ENCODE results near the gene RPL12.

Gene RPL12

DNA sequence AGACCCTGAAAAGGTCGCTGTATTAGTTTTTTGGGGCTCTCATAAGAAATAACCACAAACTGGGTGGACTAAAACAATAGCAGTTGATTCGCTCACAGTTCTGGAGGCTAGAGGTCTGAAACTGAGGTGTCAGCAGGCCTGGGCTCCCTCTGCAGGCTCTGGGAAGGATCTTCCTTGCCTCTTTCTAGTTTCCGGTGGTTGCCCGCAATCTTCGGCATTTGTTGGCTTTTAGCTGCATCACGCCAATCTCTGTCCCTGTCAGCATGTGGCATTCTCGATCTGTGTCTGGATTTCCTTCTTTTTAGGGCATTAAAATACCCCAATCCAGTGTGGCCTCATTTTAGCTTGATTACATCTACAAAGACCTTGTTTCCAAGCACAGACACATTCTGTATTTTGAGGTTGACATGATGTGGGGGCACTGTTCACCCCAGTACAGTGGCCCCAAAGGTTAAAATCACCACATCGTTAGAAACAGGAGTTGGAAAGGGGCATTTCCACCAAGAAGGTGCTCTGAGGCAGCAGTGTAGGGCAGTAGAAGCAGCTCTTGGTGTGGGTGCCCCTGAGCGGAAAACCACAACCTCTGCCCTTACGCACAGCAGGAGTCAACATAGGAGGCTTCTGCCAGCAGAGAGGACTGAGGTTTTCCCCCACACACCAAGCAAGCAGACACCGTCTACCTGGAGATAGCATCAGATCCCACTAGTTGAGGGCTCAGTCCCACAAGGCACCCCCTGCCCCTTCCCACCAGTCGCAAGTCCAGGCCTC is 13.5 kb downstream of the RPL12 start:
- no peak for FAIRE-seq

DNA sequence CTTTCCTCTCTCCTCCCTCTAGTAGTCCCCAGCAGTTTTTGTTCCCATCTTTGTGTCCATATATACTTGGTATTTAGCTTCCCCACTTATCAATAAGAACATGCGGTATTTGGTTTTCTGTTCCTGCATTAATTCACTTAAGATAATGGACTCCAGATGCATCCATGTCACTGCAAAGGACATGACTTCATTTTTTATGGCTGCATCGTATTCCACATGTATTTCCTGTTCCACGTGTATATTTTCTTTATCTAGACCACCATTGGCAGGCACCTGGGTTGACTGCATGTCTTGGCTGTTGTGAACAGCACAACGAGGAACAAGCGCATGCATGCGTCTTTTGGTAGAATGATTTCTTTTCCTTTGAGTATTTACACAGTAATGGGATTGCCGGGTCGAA is 20.8 kb downstream of the RPL12 start:
- FAIRE-seq, result no peak

DNA sequence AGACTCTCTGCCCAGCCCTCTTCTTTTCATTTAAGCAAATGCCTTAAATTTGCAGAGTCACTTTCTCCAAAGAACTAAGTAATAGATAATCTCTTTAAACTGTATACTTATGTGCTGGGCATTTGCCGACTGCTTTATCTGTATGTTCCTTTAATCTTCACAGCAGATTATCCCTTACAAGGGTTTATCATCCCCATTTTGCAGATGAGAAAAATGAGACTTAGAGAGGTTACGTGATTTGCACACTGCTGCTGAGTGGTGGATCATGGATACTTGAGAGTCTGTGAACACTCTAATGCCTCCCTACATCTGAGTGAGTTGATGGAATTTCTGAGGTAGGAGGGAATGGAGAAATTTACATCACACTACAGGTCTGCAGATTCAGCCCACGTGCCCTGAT is 22.9 kb downstream of the RPL12 start:
- FAIRE-seq, result no peak

DNA sequence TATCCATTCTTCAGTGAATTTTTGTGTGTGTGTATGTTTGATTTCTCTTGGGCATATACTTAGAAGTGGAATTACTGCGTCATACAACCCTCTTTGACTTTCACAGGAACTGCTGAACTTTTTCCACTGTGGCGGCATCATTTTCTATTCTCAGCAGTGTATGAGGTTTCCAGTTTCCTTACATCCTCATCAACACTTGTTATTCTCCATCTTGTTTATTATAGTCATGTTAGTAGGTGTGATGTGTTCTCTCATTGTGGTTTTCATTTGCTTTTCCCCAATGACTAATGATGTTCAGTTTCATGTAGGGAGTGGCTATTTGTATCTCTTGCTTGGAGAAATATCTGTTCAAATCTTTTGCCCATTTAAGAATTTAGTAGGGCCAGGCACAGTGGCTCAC is 24.4 kb downstream of the RPL12 start:
- no peak for FAIRE-seq

DNA sequence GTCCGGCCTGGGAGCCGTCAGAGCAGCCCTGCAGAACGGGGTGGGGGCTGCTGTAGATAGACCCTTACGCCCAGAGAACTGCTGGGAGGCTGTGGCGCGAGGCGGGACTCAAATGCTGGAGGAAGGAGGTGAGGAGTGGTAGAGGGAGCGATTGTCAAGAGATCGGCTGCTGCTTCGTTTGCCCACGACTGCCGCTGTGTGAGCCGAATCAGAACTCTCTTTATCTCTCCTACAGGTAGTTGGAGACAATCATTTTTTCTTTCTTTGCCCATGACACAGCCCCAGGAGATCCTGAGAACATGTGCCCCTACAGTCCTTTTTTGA is 26.6 kb downstream of the RPL12 start:
- FAIRE-seq, result no peak

DNA sequence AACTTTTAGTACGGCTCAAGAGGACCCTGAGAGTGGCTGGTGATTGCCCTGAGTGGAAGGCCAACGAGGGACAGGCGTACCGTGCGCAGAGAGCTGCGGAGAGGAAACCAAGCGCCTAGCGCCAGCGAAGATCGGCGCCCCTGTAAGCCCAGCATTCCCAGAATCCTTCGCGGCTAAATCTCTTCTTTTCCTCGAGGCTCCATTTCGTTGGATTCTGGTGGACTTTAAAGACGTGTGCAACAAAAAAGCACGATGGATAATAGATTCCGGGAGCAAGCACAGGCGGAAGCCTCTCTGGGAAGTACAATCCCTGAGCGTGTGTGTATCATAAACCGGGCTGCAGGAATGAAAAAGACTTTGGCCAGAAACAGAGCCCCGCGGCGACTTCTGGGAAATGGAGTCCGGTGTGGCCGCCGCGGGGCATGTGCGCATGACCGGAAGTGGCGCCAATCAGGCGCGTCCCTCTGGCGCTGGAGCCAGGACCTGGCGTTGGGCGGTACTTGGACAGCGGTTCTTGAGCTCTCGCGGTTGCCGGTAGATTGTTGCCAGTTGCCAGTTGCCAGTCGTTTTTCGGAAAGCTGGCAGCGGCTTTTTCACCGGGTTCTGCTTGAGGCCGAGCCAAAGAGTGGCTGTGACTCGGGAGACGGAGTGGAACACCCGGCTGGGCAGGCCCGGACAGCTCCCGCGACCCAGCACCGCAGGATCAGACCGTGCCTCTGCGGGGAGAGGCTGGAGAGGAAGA is 27.1 kb downstream of the RPL12 start, which contains the start of gene ZNF79:
ZNF79 (plus strand) TSS at position 449 of the 742 bp plus-strand sequence. CDS start 406 bp downstream, outside the sequence.
- no peak for FAIRE-seq

DNA sequence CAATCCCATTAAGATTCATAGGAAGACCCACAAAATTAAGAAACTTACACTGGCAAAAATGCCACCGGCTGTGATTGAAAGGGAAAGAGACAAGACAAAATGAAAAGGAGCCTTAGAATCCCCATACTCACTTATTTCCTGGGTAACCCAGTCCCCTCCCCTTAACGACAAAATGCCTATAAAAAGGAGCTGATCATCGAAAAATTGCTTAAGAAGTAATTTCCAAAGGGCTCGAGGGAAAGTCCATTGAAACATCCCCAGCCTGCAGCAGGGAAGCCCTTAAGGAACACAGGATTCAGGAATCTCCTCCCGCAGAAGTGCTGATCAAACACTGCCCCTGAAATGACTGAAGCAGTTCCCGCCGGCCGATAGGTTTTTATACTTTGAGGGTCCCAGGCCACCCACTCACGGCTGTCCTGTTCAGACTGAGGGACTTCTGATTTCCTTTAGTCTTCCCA is 27.7 kb downstream of the RPL12 start:
- no peak for FAIRE-seq

DNA sequence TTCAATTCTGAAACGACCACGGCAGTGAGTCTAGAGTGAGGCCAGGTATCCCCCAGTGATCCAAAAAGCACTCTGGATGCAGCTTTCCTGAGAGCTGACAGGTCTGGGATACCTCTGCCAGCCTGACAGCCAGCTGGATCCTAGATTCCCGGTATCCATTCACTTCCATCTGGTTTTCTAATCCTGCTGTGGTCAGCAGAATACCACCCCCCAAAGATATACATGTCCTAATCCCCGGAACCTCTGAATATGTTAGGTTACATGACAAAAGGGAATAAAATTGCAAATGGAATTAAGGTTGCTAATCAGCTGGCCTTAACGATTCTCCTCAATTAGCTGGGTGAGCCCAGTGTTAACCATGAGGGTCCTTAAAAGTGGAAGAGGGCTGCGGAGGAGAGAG is 28.4 kb downstream of the RPL12 start:
- FAIRE-seq, result no peak

DNA sequence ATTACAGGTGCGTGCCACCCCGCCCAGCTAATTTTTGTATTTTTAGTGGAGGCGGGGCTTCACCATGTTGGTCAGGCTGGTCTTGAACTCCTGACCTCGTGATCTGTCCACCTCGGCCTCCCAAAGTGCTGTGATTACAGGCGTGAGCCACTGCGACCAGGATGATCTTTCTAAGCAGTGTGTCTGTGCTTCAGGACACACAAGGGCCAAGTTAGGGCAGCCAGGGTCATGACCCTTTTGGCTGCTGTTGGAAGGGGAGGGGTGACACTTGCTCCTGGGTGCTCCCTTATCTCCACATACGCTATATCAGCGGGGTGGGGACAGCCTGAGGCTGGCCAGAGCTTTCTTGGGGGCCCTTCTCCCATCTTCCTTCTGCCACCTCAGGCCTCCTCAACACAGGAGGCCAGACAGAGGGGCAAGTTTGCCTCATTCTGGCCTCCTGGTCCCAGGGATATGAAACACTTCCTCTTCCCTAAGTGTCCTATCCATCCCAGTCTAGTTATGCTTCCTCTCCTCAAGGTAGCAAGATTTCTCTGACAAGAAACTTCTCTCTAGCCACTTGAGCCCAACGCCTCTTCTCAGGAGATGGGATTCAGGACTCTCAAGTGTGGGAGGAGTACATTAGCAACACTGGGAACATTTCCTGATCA is 28.9 kb downstream of the RPL12 start:
- no peak for FAIRE-seq

DNA sequence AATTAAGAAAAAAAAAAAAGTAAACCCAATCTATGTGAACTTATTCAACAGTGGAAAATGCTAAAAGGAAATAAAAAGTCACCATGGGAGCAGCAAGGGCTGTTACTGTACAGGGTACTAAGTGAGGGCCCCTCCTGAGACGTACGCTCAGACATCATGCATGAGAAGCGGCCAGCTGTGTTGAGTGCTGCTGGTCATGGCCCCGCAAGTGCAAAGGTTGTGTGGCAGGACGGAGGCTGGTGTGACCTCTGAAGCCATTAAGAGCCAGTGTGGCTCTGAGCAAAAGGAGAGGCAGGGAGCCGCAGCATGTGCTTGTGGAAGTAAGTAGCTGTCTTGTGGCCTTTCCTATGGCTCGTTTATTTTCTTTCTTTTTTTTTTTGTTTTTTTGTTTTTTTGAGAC is 30.1 kb downstream of the RPL12 start:
- FAIRE-seq, result no peak

DNA sequence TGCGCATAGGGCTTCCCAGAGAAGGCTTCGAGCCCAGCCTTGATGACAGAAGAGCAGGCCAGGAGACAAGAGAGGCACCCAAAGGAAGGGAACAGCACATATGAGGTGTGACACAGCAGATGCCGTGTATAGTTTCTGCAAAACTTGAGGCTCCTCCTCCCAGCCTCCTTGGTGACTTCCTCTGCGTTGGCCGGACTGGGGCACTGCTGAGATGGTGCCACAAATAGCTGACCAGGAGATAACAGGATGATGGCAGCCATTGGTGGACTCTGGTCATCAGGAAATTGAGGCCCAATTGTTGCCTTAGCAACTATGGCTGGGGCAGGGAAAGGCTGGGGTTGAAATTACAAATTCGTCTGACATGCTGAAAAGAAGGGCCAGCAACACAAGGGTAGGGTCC is 31.9 kb downstream of the RPL12 start:
- no peak for FAIRE-seq

DNA sequence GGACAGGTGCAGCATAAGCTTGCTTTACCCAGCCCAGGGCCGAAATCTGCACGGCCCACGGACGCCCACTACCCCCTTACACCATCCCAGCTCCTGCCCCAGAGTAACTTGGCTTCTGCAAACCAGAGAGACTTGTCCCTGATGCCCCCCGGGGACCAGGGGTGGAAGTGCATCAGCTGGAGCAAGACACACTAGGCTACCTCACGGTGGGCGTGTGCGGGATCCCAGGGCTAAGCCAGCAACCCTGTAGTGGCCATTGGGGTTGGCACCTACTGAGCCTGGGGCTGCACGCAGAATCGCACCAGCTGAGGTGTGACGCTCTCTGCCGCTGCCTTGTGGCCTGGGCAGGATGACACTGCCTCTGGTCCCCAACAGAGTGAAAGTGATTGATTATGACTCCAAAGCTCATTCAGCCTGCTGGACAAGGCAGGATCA is 33.2 kb downstream of the RPL12 start:
- no peak for FAIRE-seq

DNA sequence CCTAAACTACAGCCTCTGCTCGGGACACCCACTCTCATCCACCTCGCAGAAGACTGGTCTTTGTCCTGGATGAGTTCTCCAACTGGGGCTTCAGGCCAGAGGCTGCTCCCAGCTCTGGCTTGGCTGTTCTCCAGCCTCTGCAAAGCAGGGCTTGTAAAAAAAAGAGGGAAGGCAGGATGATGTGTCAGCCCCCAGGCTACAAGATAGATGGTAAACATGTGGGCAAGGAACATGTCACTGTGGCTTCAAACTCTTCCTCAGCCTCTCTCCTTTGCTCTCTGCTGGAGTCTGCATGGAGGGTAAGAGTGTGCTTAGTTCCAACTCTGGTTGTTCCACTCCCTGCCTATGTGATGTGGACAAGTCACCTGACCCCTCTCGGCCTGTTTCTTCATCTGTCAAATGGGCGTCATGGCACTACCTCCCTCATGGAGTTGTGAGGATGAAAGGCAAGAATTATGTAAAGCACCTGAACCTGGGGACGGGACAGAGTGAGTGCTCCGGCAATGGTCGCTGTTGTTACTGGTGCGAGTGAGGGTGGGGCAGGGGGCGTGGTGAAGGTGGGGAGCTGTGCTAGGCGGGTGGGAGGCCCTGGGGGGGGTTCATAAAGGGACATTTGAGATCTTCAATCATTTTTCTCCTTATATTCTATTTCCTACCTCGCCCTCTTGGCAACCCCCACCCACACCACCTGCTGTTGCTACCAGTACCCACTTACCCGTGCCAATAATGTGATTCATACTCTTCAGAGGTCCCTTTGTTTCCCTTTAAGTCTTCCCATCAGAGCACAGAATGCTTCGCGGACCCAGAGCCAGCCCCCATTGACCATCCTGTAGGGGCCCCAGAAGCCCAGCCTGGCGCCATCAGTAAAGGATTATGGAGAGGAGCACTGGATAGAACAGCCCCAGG is 33.8 kb downstream of the RPL12 start:
- FAIRE-seq, result no peak

DNA sequence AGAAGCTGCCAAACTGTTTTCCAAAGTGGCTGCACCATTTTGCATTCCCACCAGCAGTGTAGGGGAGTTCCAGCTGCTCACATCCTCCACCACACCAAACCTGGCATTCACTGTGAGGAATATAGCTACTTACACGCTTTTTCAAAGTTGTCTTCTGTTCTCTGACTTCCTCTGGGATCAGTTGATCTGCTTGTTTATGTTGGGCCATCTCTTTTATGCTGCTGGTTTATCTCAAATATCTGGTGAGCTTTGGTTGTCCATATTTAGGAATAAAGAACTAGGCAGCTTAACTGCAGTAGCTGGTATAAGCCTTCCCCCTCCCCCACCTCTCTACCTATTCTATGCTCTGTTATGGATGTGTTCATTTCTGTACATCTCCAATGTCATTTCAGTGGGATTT is 35.5 kb downstream of the RPL12 start:
- FAIRE-seq, result no peak

DNA sequence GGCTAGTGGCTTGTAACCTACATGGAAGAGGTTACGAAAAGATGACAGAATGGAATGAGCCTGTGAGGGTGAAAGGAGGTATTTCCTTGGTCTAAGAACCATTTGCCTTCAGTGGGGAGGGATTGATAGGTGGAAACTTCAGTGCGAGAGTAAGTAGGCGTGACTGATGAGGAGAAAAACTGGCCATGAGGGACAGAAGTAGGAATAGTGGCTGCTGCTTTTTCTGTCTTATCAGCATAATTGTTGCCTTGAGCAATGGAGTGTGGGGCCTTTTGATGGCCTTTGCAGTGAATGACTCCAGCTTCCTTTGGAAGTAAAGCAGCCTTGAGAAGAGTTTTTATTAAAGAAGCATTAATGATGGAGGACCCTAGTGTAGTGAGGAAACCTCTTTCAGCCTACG is 36.1 kb downstream of the RPL12 start:
- no peak for FAIRE-seq

DNA sequence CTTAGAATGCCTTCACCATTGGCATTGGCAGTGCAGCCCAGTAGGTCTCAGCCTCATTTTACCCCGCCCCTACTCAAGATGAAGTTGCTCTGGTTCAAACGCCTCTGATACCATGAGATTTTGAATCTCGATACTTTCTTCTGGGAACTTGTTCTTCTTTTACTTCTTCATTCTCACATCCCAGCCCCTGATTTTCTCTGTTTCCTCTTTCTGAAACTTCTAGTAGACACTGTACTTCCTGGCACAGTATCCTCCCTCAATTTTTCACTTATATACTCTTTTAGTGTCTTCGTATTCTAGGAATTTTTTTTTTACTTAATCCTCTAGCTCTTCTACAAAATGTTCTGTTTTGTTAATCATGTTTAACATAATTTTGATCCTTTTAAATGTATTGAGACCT is 40.1 kb downstream of the RPL12 start:
- no peak for FAIRE-seq

DNA sequence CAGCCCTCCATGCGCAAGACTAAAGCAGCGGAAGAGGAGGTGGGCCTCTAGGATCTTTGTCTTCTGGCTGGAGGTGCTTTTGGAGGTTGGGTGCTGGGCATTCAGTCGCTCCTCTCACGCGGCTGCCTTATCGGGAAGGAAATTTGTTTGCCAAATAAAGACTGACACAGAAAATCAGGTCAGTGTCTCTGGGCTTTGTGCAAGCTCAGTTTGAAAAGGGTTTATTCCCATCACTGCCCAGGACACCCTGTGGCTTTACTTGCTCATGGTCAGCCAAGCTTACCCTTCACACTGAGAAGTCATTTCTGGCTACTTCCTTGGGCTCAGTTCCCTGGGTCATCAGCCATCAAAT is 43.7 kb downstream of the RPL12 start:
- FAIRE-seq, result no peak

DNA sequence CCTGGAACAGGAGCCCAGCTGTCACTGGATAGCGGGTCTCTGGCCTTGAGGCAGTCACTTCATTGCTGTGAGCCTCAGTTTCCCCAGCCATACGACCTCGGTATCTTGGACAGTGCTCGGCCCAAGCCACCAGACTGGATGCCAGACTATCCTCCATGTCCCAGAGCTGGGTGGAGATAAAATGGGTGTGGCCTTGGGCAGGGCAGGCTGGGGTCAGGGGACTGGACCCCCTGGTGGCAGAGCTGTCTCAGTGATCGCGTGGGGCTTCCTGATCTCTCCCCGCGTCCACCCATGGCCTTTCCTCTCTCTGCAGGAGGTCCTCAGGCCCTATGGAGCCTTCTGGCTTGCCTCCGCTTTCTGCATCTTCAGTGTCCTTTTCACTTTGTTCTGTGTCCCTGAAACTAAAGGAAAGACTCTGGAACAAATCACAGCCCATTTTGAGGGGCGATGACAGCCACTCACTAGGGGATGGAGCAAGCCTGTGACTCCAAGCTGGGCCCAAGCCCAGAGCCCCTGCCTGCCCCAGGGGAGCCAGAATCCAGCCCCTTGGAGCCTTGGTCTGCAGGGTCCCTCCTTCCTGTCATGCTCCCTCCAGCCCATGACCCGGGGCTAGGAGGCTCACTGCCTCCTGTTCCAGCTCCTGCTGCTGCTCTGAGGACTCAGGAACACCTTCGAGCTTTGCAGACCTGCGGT is 44.3 kb downstream of the RPL12 start:
- no peak for FAIRE-seq

DNA sequence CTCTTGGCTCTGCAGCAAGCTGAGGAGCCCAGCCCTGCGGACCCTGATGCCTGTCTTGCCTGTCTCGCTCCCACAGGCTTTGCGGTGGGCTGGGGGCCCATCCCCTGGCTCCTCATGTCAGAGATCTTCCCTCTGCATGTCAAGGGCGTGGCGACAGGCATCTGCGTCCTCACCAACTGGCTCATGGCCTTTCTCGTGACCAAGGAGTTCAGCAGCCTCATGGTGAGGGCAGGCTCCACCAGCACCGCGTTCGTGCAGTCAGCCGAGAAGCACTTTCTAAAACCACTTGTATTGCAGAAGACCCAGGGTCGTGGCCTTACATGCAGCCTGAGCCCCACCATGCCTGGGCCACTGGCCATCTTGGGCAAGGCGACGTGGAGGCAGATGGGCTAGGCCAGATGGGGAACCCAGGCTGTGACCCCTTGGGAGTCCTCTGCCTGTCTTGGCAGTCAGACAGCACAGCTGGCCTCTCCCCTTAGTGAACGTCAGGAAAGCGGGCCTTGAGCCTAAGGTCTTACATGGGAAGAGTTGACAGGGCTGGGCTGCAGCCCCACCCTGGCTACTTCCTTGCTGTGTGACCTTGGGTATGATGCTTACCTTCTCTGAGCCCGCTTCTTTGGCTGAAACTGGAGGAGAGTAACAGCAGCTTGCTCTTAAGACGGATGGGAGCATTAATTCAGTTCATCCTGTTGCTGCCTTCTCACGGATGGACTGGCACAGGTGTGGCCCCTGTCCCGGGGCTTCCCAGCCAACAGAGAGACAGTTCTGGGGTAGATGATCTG is 45.7 kb downstream of the RPL12 start:
- FAIRE-seq, result no peak

DNA sequence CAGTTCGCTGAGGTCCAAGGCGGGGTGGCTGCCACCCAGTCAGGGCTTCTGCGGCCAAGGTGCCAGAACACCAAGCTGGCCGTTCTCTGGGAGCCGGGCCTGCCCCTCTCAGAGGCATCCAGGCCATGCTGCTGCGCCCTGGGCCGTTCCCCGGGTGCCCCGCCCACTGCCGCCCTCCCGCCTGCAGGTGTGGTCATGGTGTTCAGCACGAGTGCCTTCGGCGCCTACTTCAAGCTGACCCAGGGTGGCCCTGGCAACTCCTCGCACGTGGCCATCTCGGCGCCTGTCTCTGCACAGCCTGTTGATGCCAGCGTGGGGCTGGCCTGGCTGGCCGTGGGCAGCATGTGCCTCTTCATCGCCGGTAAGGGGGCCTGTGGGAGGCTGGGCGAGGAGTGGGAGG is 46.6 kb downstream of the RPL12 start:
- FAIRE-seq, result no peak

DNA sequence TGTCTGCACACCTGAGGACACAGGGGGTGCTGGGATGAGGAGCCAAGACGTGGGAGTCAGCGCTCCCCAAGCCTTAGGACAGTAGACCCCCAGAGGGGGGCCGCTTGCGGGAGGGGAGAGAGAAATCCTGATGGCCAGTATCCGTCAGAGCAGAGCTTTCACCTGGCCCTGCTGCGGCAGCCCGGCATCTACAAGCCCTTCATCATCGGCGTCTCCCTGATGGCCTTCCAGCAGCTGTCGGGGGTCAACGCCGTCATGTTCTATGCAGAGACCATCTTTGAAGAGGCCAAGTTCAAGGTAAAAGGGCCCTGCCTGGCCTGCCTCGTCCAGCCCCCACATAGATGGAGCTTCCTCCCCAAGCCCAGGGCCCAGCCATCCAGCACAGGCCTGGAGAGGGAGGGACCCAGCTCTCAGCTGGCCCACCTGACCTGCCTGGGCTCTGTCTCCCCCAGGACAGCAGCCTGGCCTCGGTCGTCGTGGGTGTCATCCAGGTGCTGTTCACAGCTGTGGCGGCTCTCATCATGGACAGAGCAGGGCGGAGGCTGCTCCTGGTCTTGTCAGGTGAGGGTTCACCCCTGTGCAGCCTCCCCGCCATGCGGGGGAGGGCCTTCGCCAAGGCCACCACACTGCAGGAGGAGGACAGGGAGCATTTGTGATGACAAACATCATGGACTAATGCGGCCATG is 47.6 kb downstream of the RPL12 start:
- no peak for FAIRE-seq
